ENCODE results near the gene SLC25A12.

Gene SLC25A12

GRCh38 chr2:171894612-171894947, 536 bp upstream of the SLC25A12 start:
- no peak for DNase-seq
- in situ Hi-C loops (cut with HindIII; ENCODE audit: low pct_ligation_motif_present, low pct_unique_long_range_greater_than_20kb, low sequenced_read_pairs) = no loop called here

GRCh38 chr2:171893196-171893823, 734 bp downstream of the SLC25A12 start:
- in situ Hi-C loops (cut with HindIII; ENCODE audit: low pct_ligation_motif_present, low pct_unique_long_range_greater_than_20kb, low sequenced_read_pairs) = no loop called here
- DNase-seq = no peak

- in situ Hi-C loops (cut with HindIII; ENCODE audit: low pct_ligation_motif_present, low pct_unique_long_range_greater_than_20kb, low sequenced_read_pairs) = no loop called here
- DNase-seq = no peak
These were observed 4.2 kb downstream of the SLC25A12 start for GRCh38 chr2:171889808-171890207.

- in situ Hi-C loops (cut with HindIII; ENCODE audit: low pct_ligation_motif_present, low pct_unique_long_range_greater_than_20kb, low sequenced_read_pairs) = no loop called here
These were observed 4.7 kb downstream of the SLC25A12 start for GRCh38 chr2:171889333-171889732.

GRCh38 chr2:171883275-171883893, 10.7 kb downstream of the SLC25A12 start:
- in situ Hi-C loops (cut with HindIII; ENCODE audit: low pct_ligation_motif_present, low pct_unique_long_range_greater_than_20kb, low sequenced_read_pairs) = no loop called here

More at GRCh38 chr2:171889333-171889732, 4.7 kb downstream of the SLC25A12 start:
- DNase-seq = no peak

GRCh38 chr2:171882089-171882769, 11.8 kb downstream of the SLC25A12 start:
- in situ Hi-C loops (cut with HindIII; ENCODE audit: low pct_ligation_motif_present, low pct_unique_long_range_greater_than_20kb, low sequenced_read_pairs) = no loop called here
- DNase-seq = no peak

More at GRCh38 chr2:171883275-171883893, 10.7 kb downstream of the SLC25A12 start:
- no peak for DNase-seq

- DNase-seq = no peak
- in situ Hi-C loops (cut with HindIII; ENCODE audit: low pct_ligation_motif_present, low pct_unique_long_range_greater_than_20kb, low sequenced_read_pairs) = no loop called here
These were observed 13.3 kb downstream of the SLC25A12 start for GRCh38 chr2:171880774-171881173.

- no peak for DNase-seq
- in situ Hi-C loops (cut with HindIII; ENCODE audit: low pct_ligation_motif_present, low pct_unique_long_range_greater_than_20kb, low sequenced_read_pairs) = no loop called here
These were observed 14.2 kb downstream of the SLC25A12 start for GRCh38 chr2:171879865-171880264.

GRCh38 chr2:171878481-171878993, 15.5 kb downstream of the SLC25A12 start:
- no peak for DNase-seq
- in situ Hi-C loops (cut with HindIII; ENCODE audit: low pct_ligation_motif_present, low pct_unique_long_range_greater_than_20kb, low sequenced_read_pairs) = no loop called here

GRCh38 chr2:171874963-171875362, 19.1 kb downstream of the SLC25A12 start:
- DNase-seq = no peak
- in situ Hi-C loops (cut with HindIII; ENCODE audit: low pct_ligation_motif_present, low pct_unique_long_range_greater_than_20kb, low sequenced_read_pairs) = no loop called here

- DNase-seq = no peak
- in situ Hi-C loops (cut with HindIII; ENCODE audit: low pct_ligation_motif_present, low pct_unique_long_range_greater_than_20kb, low sequenced_read_pairs) = no loop called here
These were observed 19.5 kb downstream of the SLC25A12 start for GRCh38 chr2:171874517-171874916.

- no peak for DNase-seq
- in situ Hi-C loops (cut with HindIII; ENCODE audit: low pct_ligation_motif_present, low pct_unique_long_range_greater_than_20kb, low sequenced_read_pairs) = no loop called here
These were observed 29.6 kb downstream of the SLC25A12 start for GRCh38 chr2:171864357-171864985.

GRCh38 chr2:171862501-171862900, 31.5 kb downstream of the SLC25A12 start:
- in situ Hi-C loops (cut with HindIII; ENCODE audit: low pct_ligation_motif_present, low pct_unique_long_range_greater_than_20kb, low sequenced_read_pairs) = no loop called here
- DNase-seq = no peak

GRCh38 chr2:171858397-171858958, 35.6 kb downstream of the SLC25A12 start:
- in situ Hi-C loops (cut with HindIII; ENCODE audit: low pct_ligation_motif_present, low pct_unique_long_range_greater_than_20kb, low sequenced_read_pairs) = no loop called here
- no peak for DNase-seq

GRCh38 chr2:171855401-171855800, 38.6 kb downstream of the SLC25A12 start:
- in situ Hi-C loops (cut with HindIII; ENCODE audit: low pct_ligation_motif_present, low pct_unique_long_range_greater_than_20kb, low sequenced_read_pairs) = no loop called here
- DNase-seq = no peak

- in situ Hi-C loops (cut with HindIII; ENCODE audit: low pct_ligation_motif_present, low pct_unique_long_range_greater_than_20kb, low sequenced_read_pairs) = no loop called here
- no peak for DNase-seq
These were observed 41.6 kb downstream of the SLC25A12 start for GRCh38 chr2:171852366-171852888.

- DNase-seq = no peak
- in situ Hi-C loops (cut with HindIII; ENCODE audit: low pct_ligation_motif_present, low pct_unique_long_range_greater_than_20kb, low sequenced_read_pairs) = no loop called here
These were observed 46.4 kb downstream of the SLC25A12 start for GRCh38 chr2:171847627-171848026.

- no peak for DNase-seq
- in situ Hi-C loops (cut with HindIII; ENCODE audit: low pct_ligation_motif_present, low pct_unique_long_range_greater_than_20kb, low sequenced_read_pairs) = no loop called here
These were observed 47.1 kb downstream of the SLC25A12 start for GRCh38 chr2:171846894-171847293.

- no peak for DNase-seq
- in situ Hi-C loops (cut with HindIII; ENCODE audit: low pct_ligation_motif_present, low pct_unique_long_range_greater_than_20kb, low sequenced_read_pairs) = no loop called here
These were observed 52.0 kb downstream of the SLC25A12 start for GRCh38 chr2:171841996-171842395.
